Stomach (tissue), 4 donors: Measurements from ENCODE around the gene GADD45GIP1.

Source experiments
- CTCF ChIP-seq, 7 experiments: fragments of 450-650 bp in 4 of 7; fragments of 200-600 bp in 3 of 7; sonication (generic) in 3 of 7; IDR thresholded peaks; one replicate each; pipeline ENCODE4 v1.5.1; 2016 to 2019; ENCODE audit warnings: antibody characterized with exemption in 7 of 7, control low read depth in 2 of 7, mild to moderate bottlenecking in 1 of 7
- POLR2A ChIP-seq, 4 donors: fragments of 450-650 bp; IDR thresholded peaks; one replicate each; pipeline ENCODE4 v1.6.1; 2016; ENCODE audit warnings: antibody characterized with exemption in 4 of 4, control low read depth in 2 of 4, mild to moderate bottlenecking in 1 of 4, moderate library complexity in 1 of 4

GRCh38 chr19:12952488-12953137, 4.4 kb downstream of the GADD45GIP1 start:
- TF ChIP-seq CTCF (IDR thresholded peaks at IDR 0.05): no peak
- no peak for TF ChIP-seq POLR2A (IDR thresholded peaks at IDR 0.05)
